Liver (tissue), 3 donors: ENCODE data around the gene GPR179.

Source experiments
- GABPA ChIP-seq, 2 donors: IDR thresholded peaks in 1 of 2; conservative IDR thresholded peaks in 1 of 2; 2 replicates each; pipeline ENCODE4 v1.6.1; 2016; ENCODE audit warnings: antibody characterized with exemption in 2 of 2, mild to moderate bottlenecking in 1 of 2, moderate library complexity in 1 of 2
- JUND ChIP-seq, 2 donors: IDR thresholded peaks; 2 replicates each; pipeline ENCODE4 v1.6.1; 2016; ENCODE audit warnings: antibody characterized with exemption in 2 of 2
- NR2F2 ChIP-seq: IDR thresholded peaks from 2 replicates; pipeline ENCODE4 v1.6.1; 2016; ENCODE audit warnings: antibody characterized with exemption
- SP1 ChIP-seq: IDR thresholded peaks from 2 replicates; pipeline ENCODE4 v1.6.1; 2018; ENCODE audit warnings: antibody characterized with exemption, mild to moderate bottlenecking
- TF ChIP-seq, protein P1 (sequence below): fragments of 150-350 bp; IDR thresholded peaks from 2 replicates; pipeline ENCODE4 v1.5.1; 2017; ENCODE audit warnings: improper control_type of control experiment, low read depth, low read length; ENCODE audit not compliant: missing input control
- TF ChIP-seq, protein P2 (sequence below): IDR thresholded peaks from 2 replicates; pipeline ENCODE4 v1.6.1; 2016; ENCODE audit warnings: antibody characterized with exemption
- donor health status: healthy.
- donor health status: healthy.

DNA sequence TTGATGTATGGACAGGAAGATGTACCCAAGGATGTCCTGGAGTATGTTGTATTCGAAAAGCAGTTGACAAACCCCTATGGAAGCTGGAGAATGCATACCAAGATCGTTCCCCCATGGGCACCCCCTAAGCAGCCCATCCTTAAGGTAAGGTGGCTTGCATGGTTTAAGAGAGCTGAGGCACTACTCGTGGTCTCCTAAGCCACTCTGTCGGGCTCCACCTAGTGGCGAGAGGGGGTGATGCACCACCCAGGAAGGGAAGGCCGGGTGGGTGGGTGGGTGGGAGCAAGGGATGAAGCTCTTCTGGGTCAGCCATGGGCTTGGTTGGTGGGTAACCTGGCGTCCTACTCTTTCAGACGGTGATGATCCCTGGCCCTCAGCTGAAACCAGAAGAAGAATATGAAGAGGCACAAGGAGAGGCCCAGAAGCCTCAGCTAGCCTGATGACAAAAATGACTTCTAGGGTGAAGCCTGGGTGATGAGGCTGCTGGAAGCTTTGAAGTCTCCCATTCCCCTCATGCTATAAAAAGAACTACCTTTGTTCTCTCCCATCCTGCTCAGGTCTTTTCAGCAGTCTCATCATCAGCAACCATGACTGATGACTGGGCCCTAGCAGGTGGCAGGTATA is 21.5 kb downstream of the GPR179 start:
- TF ChIP-seq, protein P1, sequence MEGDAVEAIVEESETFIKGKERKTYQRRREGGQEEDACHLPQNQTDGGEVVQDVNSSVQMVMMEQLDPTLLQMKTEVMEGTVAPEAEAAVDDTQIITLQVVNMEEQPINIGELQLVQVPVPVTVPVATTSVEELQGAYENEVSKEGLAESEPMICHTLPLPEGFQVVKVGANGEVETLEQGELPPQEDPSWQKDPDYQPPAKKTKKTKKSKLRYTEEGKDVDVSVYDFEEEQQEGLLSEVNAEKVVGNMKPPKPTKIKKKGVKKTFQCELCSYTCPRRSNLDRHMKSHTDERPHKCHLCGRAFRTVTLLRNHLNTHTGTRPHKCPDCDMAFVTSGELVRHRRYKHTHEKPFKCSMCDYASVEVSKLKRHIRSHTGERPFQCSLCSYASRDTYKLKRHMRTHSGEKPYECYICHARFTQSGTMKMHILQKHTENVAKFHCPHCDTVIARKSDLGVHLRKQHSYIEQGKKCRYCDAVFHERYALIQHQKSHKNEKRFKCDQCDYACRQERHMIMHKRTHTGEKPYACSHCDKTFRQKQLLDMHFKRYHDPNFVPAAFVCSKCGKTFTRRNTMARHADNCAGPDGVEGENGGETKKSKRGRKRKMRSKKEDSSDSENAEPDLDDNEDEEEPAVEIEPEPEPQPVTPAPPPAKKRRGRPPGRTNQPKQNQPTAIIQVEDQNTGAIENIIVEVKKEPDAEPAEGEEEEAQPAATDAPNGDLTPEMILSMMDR: peak; percentile 49
- no peak for TF ChIP-seq NR2F2
- TF ChIP-seq, protein P2, sequence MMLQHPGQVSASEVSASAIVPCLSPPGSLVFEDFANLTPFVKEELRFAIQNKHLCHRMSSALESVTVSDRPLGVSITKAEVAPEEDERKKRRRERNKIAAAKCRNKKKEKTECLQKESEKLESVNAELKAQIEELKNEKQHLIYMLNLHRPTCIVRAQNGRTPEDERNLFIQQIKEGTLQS: no peak
- TF ChIP-seq GABPA (IDR thresholded peaks at IDR 0.05 in 1 of 2, conservative IDR thresholded peaks at IDR 0.05 in 1 of 2): no peak
- TF ChIP-seq JUND (IDR thresholded peaks at IDR 0.05): no peak
- TF ChIP-seq SP1: no peak
